Tibial nerve (tissue), 4 donors: ENCODE results near the gene SYT1. TPM values are rescaled to one million over a fixed set of nuclear protein-coding genes. Genes with fewer than 3 reads are reported as not detected.

Source experiments
- DNase-seq, 2 donors: peaks; one replicate each; pipeline ENCODE4 v3.0.0-alpha.2; 2019; ENCODE audit warnings: low spot score in 2 of 2
- H3K27ac ChIP-seq, 4 donors: fragments of 200-600 bp; sonication (generic) in 3 of 4; one replicate each; pipeline ENCODE4 v1.5.1; 2017 to 2019; ENCODE audit warnings: mild to moderate bottlenecking in 1 of 4
- H3K27me3 ChIP-seq, 2 donors: fragments of 200-600 bp; sonication (generic) in 1 of 2; one replicate each; pipeline versions ENCODE4 v1.5.1 to v1.6.0; 2017 to 2019
- H3K36me3 ChIP-seq, 3 donors: fragments of 200-600 bp; sonication (generic); one replicate each; pipeline ENCODE4 v1.5.1; 2018 to 2019
- H3K4me1 ChIP-seq, 4 donors: fragments of 200-600 bp; sonication (generic) in 3 of 4; one replicate each; pipeline ENCODE4 v1.5.1; 2017 to 2019
- H3K4me3 ChIP-seq, 4 donors: fragments of 200-600 bp; sonication (generic) in 3 of 4; one replicate each; pipeline ENCODE4 v1.5.1; 2017 to 2019; ENCODE audit warnings: mild to moderate bottlenecking in 1 of 4, moderate library complexity in 1 of 4
- H3K9me3 ChIP-seq, 4 donors: fragments of 200-600 bp; sonication (generic) in 3 of 4; one replicate each; pipeline ENCODE4 v1.5.1; 2017 to 2019
- CTCF ChIP-seq, 5 experiments: fragments of 200-600 bp in 3 of 5; fragments of 450-650 bp in 2 of 5; sonication (generic) in 3 of 5; IDR thresholded peaks; one replicate each; pipeline ENCODE4 v1.5.1; 2016 to 2019; ENCODE audit warnings: antibody characterized with exemption in 5 of 5, mild to moderate bottlenecking in 3 of 5, moderate library complexity in 2 of 5
- EP300 ChIP-seq, 2 donors: sonication (generic); formaldehyde crosslinking; IDR thresholded peaks; one replicate each; pipeline ENCODE4 v1.6.1; 2017; ENCODE audit warnings: antibody characterized with exemption in 2 of 2, mild to moderate bottlenecking in 1 of 2
- POLR2A ChIP-seq, 2 donors: fragments of 450-650 bp; IDR thresholded peaks; one replicate each; pipeline ENCODE4 v1.6.1; 2017; ENCODE audit warnings: antibody characterized with exemption in 2 of 2, mild to moderate bottlenecking in 2 of 2, moderate library complexity in 2 of 2
- WGBS, 2 donors: methylation state at CpG; one replicate each; pipeline ENCODE4 v1.1.5; 2018; 5-methylcytosine and 5-hydroxymethylcytosine counted together
- total RNA-seq, 4 donors: library from RNA; depleted of rRNA; stranded (reverse); fragments of >200 nt; gene quantifications; one replicate each; pipeline ENCODE4 v1.1.0, GENCODE V29; 2016

Gene SYT1
- total RNA-seq, 4 donors from 2014 or later = 1.8 to 10.3 (median 4.7) TPM

GRCh38 chr12:79295572-79295971, 431.0 kb downstream of the SYT1 start:
- no peak overlapping the region for H3K4me3 ChIP-seq
- no peak for TF ChIP-seq POLR2A (IDR thresholded peaks at IDR 0.05)
- no peaks in the 10 kb centered on the region for H3K36me3 ChIP-seq

GRCh38 chr12:79296133-79296532, 431.6 kb downstream of the SYT1 start:
- Histone ChIP-seq H3K4me1 (peaks cover 0 to 7% (median 0%) of the 10 kb centered on the region in 4 donors), H3K27me3 (no peaks in the 10 kb centered on the region), H3K9me3 (no peaks in the 10 kb centered on the region), H3K36me3 (no peaks in the 10 kb centered on the region), H3K4me3 (no peak overlapping the region), H3K27ac (peak overlapping the region in 1 of 4 donors; percentile 13)
- no peak for DNase-seq
- TF ChIP-seq POLR2A (IDR thresholded peaks at IDR 0.05) (no peak), EP300 (IDR thresholded peaks at IDR 0.05) (no peak), CTCF (IDR thresholded peaks at IDR 0.05) (no peak)
- WGBS, 2 donors = 83 to 86% methylated on average over 5 of the region's 5 CpGs

More at GRCh38 chr12:79295572-79295971, 431.0 kb downstream of the SYT1 start:
- Histone ChIP-seq H3K27me3 (no peaks in the 10 kb centered on the region), H3K27ac (peak overlapping the region in 1 of 4 donors; percentile 13), H3K4me1 (peaks cover 0 to 7% (median 0%) of the 10 kb centered on the region in 4 donors), H3K9me3 (no peaks in the 10 kb centered on the region)
- DNase-seq = no peak

- H3K27ac ChIP-seq = no peak overlapping the region
- H3K4me1 ChIP-seq = peaks cover 0 to 7% (median 0%) of the 10 kb centered on the region in 4 donors
- no peak for TF ChIP-seq CTCF (IDR thresholded peaks at IDR 0.05)
- no peak for TF ChIP-seq EP300 (IDR thresholded peaks at IDR 0.05)
- no peak for TF ChIP-seq POLR2A (IDR thresholded peaks at IDR 0.05)
- DNase-seq = no peak
- no peak overlapping the region for H3K4me3 ChIP-seq
- no peaks in the 10 kb centered on the region for H3K36me3 ChIP-seq
- no peaks in the 10 kb centered on the region for H3K27me3 ChIP-seq
- H3K9me3 ChIP-seq = no peaks in the 10 kb centered on the region
- 64 to 67% methylated on average over 4 of the region's 4 CpGs for WGBS, 2 donors
These were observed 432.3 kb downstream of the SYT1 start for GRCh38 chr12:79296871-79297270.

GRCh38 chr12:79298506-79298905, 433.9 kb downstream of the SYT1 start:
- no peaks in the 10 kb centered on the region for H3K36me3 ChIP-seq
- no peak for DNase-seq
- no peak overlapping the region for H3K4me3 ChIP-seq
- H3K27ac ChIP-seq = no peak overlapping the region
- no peaks in the 10 kb centered on the region for H3K27me3 ChIP-seq
- peaks cover 0 to 7% (median 0%) of the 10 kb centered on the region in 4 donors for H3K4me1 ChIP-seq
- TF ChIP-seq POLR2A (IDR thresholded peaks at IDR 0.05) (no peak), EP300 (IDR thresholded peaks at IDR 0.05) (no peak)
- H3K9me3 ChIP-seq = no peaks in the 10 kb centered on the region

GRCh38 chr12:79299447-79300198, 435.0 kb downstream of the SYT1 start:
- Histone ChIP-seq H3K36me3 (no peaks in the 10 kb centered on the region), H3K4me1 (peaks cover 0 to 7% (median 0%) of the 10 kb centered on the region in 4 donors), H3K27ac (peak overlapping the region in 1 of 4 donors; percentile 45), H3K9me3 (no peaks in the 10 kb centered on the region), H3K27me3 (no peaks in the 10 kb centered on the region), H3K4me3 (no peak overlapping the region)
- no peak for TF ChIP-seq POLR2A (IDR thresholded peaks at IDR 0.05)
- no peak for TF ChIP-seq CTCF (IDR thresholded peaks at IDR 0.05)
- no peak for TF ChIP-seq EP300 (IDR thresholded peaks at IDR 0.05)
- 54% methylated on average over 5 of the region's 5 CpGs for WGBS, 2 donors
- no peak for DNase-seq

- no peak for DNase-seq
- Histone ChIP-seq H3K4me1 (peaks cover 0 to 7% (median 0%) of the 10 kb centered on the region in 4 donors), H3K36me3 (no peaks in the 10 kb centered on the region), H3K27ac (peak overlapping the region in 1 of 4 donors; percentile 45), H3K27me3 (no peaks in the 10 kb centered on the region), H3K9me3 (no peaks in the 10 kb centered on the region), H3K4me3 (no peak overlapping the region)
- 50 to 55% methylated on average over 5 of the region's 5 CpGs for WGBS, 2 donors
- TF ChIP-seq POLR2A (IDR thresholded peaks at IDR 0.05) (no peak), EP300 (IDR thresholded peaks at IDR 0.05) (no peak), CTCF (IDR thresholded peaks at IDR 0.05) (no peak)
These were observed 435.6 kb downstream of the SYT1 start for GRCh38 chr12:79300199-79300568.
